ENCODE data around the gene SLC39A6.

GRCh38 chr18:36112302-36112701 lies 16.8 kb downstream of the SLC39A6 start:
- TF ChIP-seq, protein P1, sequence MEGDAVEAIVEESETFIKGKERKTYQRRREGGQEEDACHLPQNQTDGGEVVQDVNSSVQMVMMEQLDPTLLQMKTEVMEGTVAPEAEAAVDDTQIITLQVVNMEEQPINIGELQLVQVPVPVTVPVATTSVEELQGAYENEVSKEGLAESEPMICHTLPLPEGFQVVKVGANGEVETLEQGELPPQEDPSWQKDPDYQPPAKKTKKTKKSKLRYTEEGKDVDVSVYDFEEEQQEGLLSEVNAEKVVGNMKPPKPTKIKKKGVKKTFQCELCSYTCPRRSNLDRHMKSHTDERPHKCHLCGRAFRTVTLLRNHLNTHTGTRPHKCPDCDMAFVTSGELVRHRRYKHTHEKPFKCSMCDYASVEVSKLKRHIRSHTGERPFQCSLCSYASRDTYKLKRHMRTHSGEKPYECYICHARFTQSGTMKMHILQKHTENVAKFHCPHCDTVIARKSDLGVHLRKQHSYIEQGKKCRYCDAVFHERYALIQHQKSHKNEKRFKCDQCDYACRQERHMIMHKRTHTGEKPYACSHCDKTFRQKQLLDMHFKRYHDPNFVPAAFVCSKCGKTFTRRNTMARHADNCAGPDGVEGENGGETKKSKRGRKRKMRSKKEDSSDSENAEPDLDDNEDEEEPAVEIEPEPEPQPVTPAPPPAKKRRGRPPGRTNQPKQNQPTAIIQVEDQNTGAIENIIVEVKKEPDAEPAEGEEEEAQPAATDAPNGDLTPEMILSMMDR (IDR thresholded peaks at IDR 0.05; ENCODE audit: insufficient read depth, low read depth, low read length) = no peak
- TF ChIP-seq EZH2 (IDR thresholded peaks at IDR 0.05; ENCODE audit: insufficient read depth, low read length) = no peak

Data from astrocyte (in vitro differentiated cells and primary cell).